Upper lobe of left lung (tissue), 4 donors: Measurements from ENCODE around the gene DNAJC25.

ENCODE experiments used
- CTCF ChIP-seq, 6 experiments: fragments of 450-650 bp in 4 of 6; fragments of 200-600 bp in 2 of 6; sonication (generic) in 2 of 6; IDR thresholded peaks; one replicate each; pipeline ENCODE4 v1.5.1; 2016 to 2019; ENCODE audit warnings: antibody characterized with exemption in 6 of 6
- POLR2AphosphoS5 ChIP-seq, 2 donors: sonication (generic); formaldehyde crosslinking; IDR thresholded peaks; one replicate each; pipeline ENCODE4 v1.5.1; 2017; ENCODE audit warnings: antibody characterized with exemption in 2 of 2

GRCh38 chr9:111637421-111637950, 6.4 kb downstream of the DNAJC25 start:
- TF ChIP-seq CTCF (IDR thresholded peaks at IDR 0.05): no peak
- TF ChIP-seq POLR2AphosphoS5 (IDR thresholded peaks at IDR 0.05): no peak
